T-cell (primary cell): ENCODE data around the gene PRIM2. TPM values are rescaled to one million over a fixed set of nuclear protein-coding genes. Genes with fewer than 3 reads are reported as not detected.
"Not testable (repeated sequence)": the region's sequence is repeated elsewhere in the genome, so short reads cannot be mapped to it uniquely, and the experiment has no call there.

Experiments
- ATAC-seq, 4 experiments: fragments of 200-7000 bp in 3 of 4; fragments of 150-1000 bp in 1 of 4; cut with Tn5 transposase; replicated peaks in 1 of 4; 1 replicate in 3 of 4; 2 replicates in 1 of 4; pipeline ENCODE4 v1.10.0; 2021; ENCODE audit warnings: moderate library complexity in 3 of 4, mild to moderate bottlenecking in 2 of 4, moderate number of reproducible peaks in 1 of 4
- CTCF ChIA-PET, 2 donors: fragments of 300-600 bp; sonication (Branson Sonifier 250); formaldehyde crosslinking; loops; one replicate each; lab custom pipeline; 2022; ENCODE audit warnings: antibody characterized with exemption in 2 of 2; lab: Charles Lee
- POLR2A ChIA-PET, 2 donors: fragments of 300-600 bp; sonication (Branson Sonifier 250); formaldehyde crosslinking; loops; one replicate each; lab custom pipeline; 2022; ENCODE audit warnings: antibody characterized with exemption in 2 of 2; lab: Charles Lee
- DNase-seq, 35 experiments: peaks; one replicate each; pipeline versions ENCODE4 v3.0.0 to v3.0.0-alpha.2; 2013 to 2023
- H3K27ac ChIP-seq: one replicate; pipeline ENCODE4 v1.5.1; 2013; ENCODE audit warnings: low read length
- H3K27me3 ChIP-seq, 2 experiments: replicated peaks in 1 of 2; 1 replicate in 1 of 2; 2 replicates in 1 of 2; pipeline versions ENCODE4 v1.6.1 to v1.7.0; 2013; ENCODE audit warnings: low read length in 1 of 2, mixed read lengths in 1 of 2; ENCODE audit not compliant: control insufficient read depth in 2 of 2, insufficient read depth in 2 of 2; ENCODE audit errors: extremely low read depth in 1 of 2
- H3K36me3 ChIP-seq, 2 donors: 1 replicate in 1 of 2; 2 replicates in 1 of 2; pipeline versions ENCODE4 v1.6.1 to v1.7.0; 2013; ENCODE audit warnings: low read length in 1 of 2; ENCODE audit not compliant: control insufficient read depth in 2 of 2, insufficient read depth in 1 of 2; ENCODE audit errors: extremely low read depth in 1 of 2
- H3K4me1 ChIP-seq, 2 experiments: 1 replicate in 1 of 2; 2 replicates in 1 of 2; pipeline versions ENCODE4 v1.6.1 to v1.7.0; 2013; ENCODE audit warnings: low read length in 2 of 2, mixed read lengths in 1 of 2; ENCODE audit not compliant: insufficient read depth in 2 of 2, control insufficient read depth in 1 of 2; ENCODE audit errors: extremely low read depth in 1 of 2
- H3K4me3 ChIP-seq, 2 donors: 1 replicate in 1 of 2; 2 replicates in 1 of 2; pipeline versions ENCODE4 v1.5.1 to v1.7.0; 2013; ENCODE audit warnings: mild to moderate bottlenecking in 2 of 2, low read length in 1 of 2, moderate library complexity in 1 of 2; ENCODE audit not compliant: control insufficient read depth in 1 of 2; ENCODE audit errors: extremely low read depth in 1 of 2
- H3K9me3 ChIP-seq: 2 replicates; pipeline ENCODE4 v1.7.0; 2013
- H3K27ac Mint-ChIP-seq, 2 donors: one replicate each; pipeline ENCODE4 v1.8.0; 2020 to 2021; ENCODE audit warnings: mild to moderate bottlenecking in 2 of 2, mixed read lengths in 2 of 2
- H3K27me3 Mint-ChIP-seq, 2 donors: one replicate each; pipeline ENCODE4 v1.8.0; 2021 to 2022; ENCODE audit warnings: mixed read lengths in 2 of 2
- H3K36me3 Mint-ChIP-seq: one replicate; pipeline ENCODE4 v1.8.0; 2021; ENCODE audit warnings: mixed read lengths
- H3K4me1 Mint-ChIP-seq, 3 donors: one replicate each; pipeline ENCODE4 v1.8.0; 2020 to 2022; ENCODE audit warnings: mixed read lengths in 3 of 3, mild to moderate bottlenecking in 1 of 3
- H3K4me3 Mint-ChIP-seq, 3 donors: one replicate each; pipeline ENCODE4 v1.8.0; 2020 to 2022; ENCODE audit warnings: mild to moderate bottlenecking in 3 of 3, mixed read lengths in 3 of 3, moderate library complexity in 3 of 3
- H3K9me3 Mint-ChIP-seq, 3 donors: one replicate each; pipeline ENCODE4 v1.8.0; 2020 to 2022; ENCODE audit warnings: mixed read lengths in 3 of 3
- WGBS: methylation state at CpG from one replicate; pipeline ENCODE4 v1.1.5; 2013; ENCODE audit warnings: missing lambda C conversion rate; ENCODE audit not compliant: insufficient coverage; 5-methylcytosine and 5-hydroxymethylcytosine counted together
- total RNA-seq, 35 experiments: library from RNA in 6 of 35; stranded (reverse) in 6 of 35; fragments of 120-200 nt in 1 of 35; gene quantifications; one replicate each; pipeline versions ENCODE4 v1.2.1 to v1.2.4 and lab custom pipeline; 2013 to 2026

Gene PRIM2
- total RNA-seq, 5 donors from 2014 or later (not counting 1 experiment from before 2014, with no cell fraction given) = 11.5 to 17.9 (median 12.0) TPM

GRCh38 chr6:57579489-57579888, 262.1 kb downstream of the PRIM2 start:
- DNase-seq, H3K4me3 ChIP-seq, H3K36me3 Mint-ChIP-seq, H3K4me3 Mint-ChIP-seq, POLR2A ChIA-PET, H3K27me3 ChIP-seq, H3K4me1 ChIP-seq, H3K36me3 ChIP-seq, H3K27ac ChIP-seq, ATAC-seq, CTCF ChIA-PET, H3K27me3 Mint-ChIP-seq, H3K9me3 Mint-ChIP-seq, H3K9me3 ChIP-seq, H3K4me1 Mint-ChIP-seq, H3K27ac Mint-ChIP-seq: not testable (repeated sequence)

- H3K9me3 ChIP-seq, H3K4me1 Mint-ChIP-seq, H3K4me3 ChIP-seq, H3K27ac ChIP-seq, POLR2A ChIA-PET, CTCF ChIA-PET, H3K27me3 ChIP-seq, H3K36me3 ChIP-seq, ATAC-seq, H3K36me3 Mint-ChIP-seq, H3K9me3 Mint-ChIP-seq, H3K4me1 ChIP-seq, H3K27me3 Mint-ChIP-seq, H3K27ac Mint-ChIP-seq, H3K4me3 Mint-ChIP-seq, DNase-seq: not testable (repeated sequence)
- WGBS = 100% methylated on average over 1 of the region's 3 CpGs
Observed at GRCh38 chr6:57581586-57581985, 264.2 kb downstream of the PRIM2 start.

GRCh38 chr6:57601105-57601504, 283.7 kb downstream of the PRIM2 start:
- H3K4me3 Mint-ChIP-seq, H3K27ac ChIP-seq, H3K9me3 ChIP-seq, POLR2A ChIA-PET, H3K27me3 ChIP-seq, ATAC-seq, H3K36me3 ChIP-seq, H3K4me3 ChIP-seq, H3K4me1 ChIP-seq, H3K27ac Mint-ChIP-seq, H3K9me3 Mint-ChIP-seq, DNase-seq, H3K27me3 Mint-ChIP-seq, H3K4me1 Mint-ChIP-seq: not testable (repeated sequence)
- WGBS = no CpG with 5 or more reads among the region's 3 CpGs
- peaks cover 18% of the 10 kb centered on the region for H3K36me3 Mint-ChIP-seq
- CTCF ChIA-PET = interaction anchor here in 1 of 2 donors (0.7 kb wide), 1 partner anchor 144 kb away, joined by 3 read pairs; no protein-coding TSS in a partner anchor

- H3K4me1 Mint-ChIP-seq, H3K27me3 Mint-ChIP-seq, DNase-seq, ATAC-seq, H3K4me3 Mint-ChIP-seq, H3K4me3 ChIP-seq, H3K36me3 ChIP-seq, H3K27ac ChIP-seq, CTCF ChIA-PET, H3K27ac Mint-ChIP-seq, H3K9me3 Mint-ChIP-seq, H3K4me1 ChIP-seq, POLR2A ChIA-PET, H3K9me3 ChIP-seq, H3K27me3 ChIP-seq: not testable (repeated sequence)
- peaks cover 40% of the 10 kb centered on the region for H3K36me3 Mint-ChIP-seq
Observed at GRCh38 chr6:57605303-57605702, 287.9 kb downstream of the PRIM2 start.

GRCh38 chr6:57606331-57606730, 288.9 kb downstream of the PRIM2 start:
- H3K27me3 ChIP-seq, H3K4me1 ChIP-seq, H3K4me3 ChIP-seq, H3K36me3 ChIP-seq, H3K9me3 ChIP-seq, H3K4me3 Mint-ChIP-seq, H3K27ac Mint-ChIP-seq, H3K4me1 Mint-ChIP-seq, CTCF ChIA-PET, ATAC-seq, H3K27me3 Mint-ChIP-seq, DNase-seq, H3K9me3 Mint-ChIP-seq, H3K27ac ChIP-seq, POLR2A ChIA-PET: not testable (repeated sequence)
- peaks cover 38% of the 10 kb centered on the region for H3K36me3 Mint-ChIP-seq
- WGBS = no CpG with 5 or more reads among the region's 3 CpGs

GRCh38 chr6:57610612-57611011, 293.2 kb downstream of the PRIM2 start:
- H3K27me3 ChIP-seq, H3K4me1 ChIP-seq, H3K36me3 ChIP-seq, DNase-seq, H3K27me3 Mint-ChIP-seq, ATAC-seq, POLR2A ChIA-PET, H3K9me3 Mint-ChIP-seq, H3K4me1 Mint-ChIP-seq, H3K27ac ChIP-seq, H3K4me3 ChIP-seq, H3K27ac Mint-ChIP-seq, H3K9me3 ChIP-seq, H3K4me3 Mint-ChIP-seq, CTCF ChIA-PET: not testable (repeated sequence)
- no CpG with 5 or more reads among the region's 2 CpGs for WGBS
- H3K36me3 Mint-ChIP-seq = peaks cover 33% of the 10 kb centered on the region

- H3K4me1 Mint-ChIP-seq, H3K27ac ChIP-seq, CTCF ChIA-PET, H3K4me3 Mint-ChIP-seq, H3K36me3 ChIP-seq, H3K4me1 ChIP-seq, H3K27ac Mint-ChIP-seq, H3K27me3 Mint-ChIP-seq, H3K9me3 Mint-ChIP-seq, H3K9me3 ChIP-seq, H3K4me3 ChIP-seq, POLR2A ChIA-PET, H3K27me3 ChIP-seq: not testable (repeated sequence)
- peaks cover 31% of the 10 kb centered on the region for H3K36me3 Mint-ChIP-seq
- 20% methylated on average over 1 of the region's 6 CpGs for WGBS
- ATAC-seq = peak in 1 of 4 experiments; percentile 43
- peak in 1 of 35 experiments; percentile 0 for DNase-seq
Observed at GRCh38 chr6:57618959-57619358, 301.5 kb downstream of the PRIM2 start.
